C4-2B (cell line): ENCODE results near the gene ERC2.

Experiments
- CTCF ChIP-seq: fragments of 450-650 bp; conservative IDR thresholded peaks from 2 replicates; pipeline ENCODE4 v1.5.1; 2017; ENCODE audit warnings: mild to moderate bottlenecking
- ZFX ChIP-seq: fragments of 450-650 bp; IDR thresholded peaks from 2 replicates; pipeline ENCODE4 v1.6.1; 2017

DNA sequence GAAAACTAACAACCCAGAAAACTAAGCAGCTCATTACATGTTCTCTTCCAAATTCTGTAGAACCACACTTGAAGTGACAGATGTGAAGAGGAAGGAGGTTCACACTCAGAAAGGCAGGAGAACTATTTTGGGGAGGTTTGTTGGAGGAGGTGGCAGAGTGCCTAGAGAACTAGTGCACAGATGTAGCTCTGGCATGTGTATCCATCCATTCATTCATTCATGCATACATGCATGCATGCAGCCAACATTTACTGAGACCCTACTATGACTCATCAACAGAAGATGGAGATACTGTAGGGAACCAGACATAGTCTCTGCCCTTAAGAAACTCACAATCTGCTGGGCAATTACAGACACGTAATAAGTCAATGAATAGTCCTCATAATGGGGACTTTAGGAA lies 116.7 kb downstream of the ERC2 start:
- TF ChIP-seq CTCF (no peak), ZFX (no peak)
